A549 treated with RU486 at 1 μM for 4 hours (cell line): ENCODE data around the gene CX3CR1. TPM values are rescaled to one million over a fixed set of nuclear protein-coding genes. Genes with fewer than 3 reads are reported as not detected.

Experiments used
- total RNA-seq: library from RNA; stranded (reverse); fragments of 200-300 nt; extraction: Qiagen RNA extraction; gene quantifications from 5 replicates; pipeline ENCODE4 v1.2.3, GENCODE V29; 2022; ENCODE audit warnings: low read depth

CX3CR1 gene, protein sequence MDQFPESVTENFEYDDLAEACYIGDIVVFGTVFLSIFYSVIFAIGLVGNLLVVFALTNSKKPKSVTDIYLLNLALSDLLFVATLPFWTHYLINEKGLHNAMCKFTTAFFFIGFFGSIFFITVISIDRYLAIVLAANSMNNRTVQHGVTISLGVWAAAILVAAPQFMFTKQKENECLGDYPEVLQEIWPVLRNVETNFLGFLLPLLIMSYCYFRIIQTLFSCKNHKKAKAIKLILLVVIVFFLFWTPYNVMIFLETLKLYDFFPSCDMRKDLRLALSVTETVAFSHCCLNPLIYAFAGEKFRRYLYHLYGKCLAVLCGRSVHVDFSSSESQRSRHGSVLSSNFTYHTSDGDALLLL
- total RNA-seq = not detected in 5 replicates

DNA sequence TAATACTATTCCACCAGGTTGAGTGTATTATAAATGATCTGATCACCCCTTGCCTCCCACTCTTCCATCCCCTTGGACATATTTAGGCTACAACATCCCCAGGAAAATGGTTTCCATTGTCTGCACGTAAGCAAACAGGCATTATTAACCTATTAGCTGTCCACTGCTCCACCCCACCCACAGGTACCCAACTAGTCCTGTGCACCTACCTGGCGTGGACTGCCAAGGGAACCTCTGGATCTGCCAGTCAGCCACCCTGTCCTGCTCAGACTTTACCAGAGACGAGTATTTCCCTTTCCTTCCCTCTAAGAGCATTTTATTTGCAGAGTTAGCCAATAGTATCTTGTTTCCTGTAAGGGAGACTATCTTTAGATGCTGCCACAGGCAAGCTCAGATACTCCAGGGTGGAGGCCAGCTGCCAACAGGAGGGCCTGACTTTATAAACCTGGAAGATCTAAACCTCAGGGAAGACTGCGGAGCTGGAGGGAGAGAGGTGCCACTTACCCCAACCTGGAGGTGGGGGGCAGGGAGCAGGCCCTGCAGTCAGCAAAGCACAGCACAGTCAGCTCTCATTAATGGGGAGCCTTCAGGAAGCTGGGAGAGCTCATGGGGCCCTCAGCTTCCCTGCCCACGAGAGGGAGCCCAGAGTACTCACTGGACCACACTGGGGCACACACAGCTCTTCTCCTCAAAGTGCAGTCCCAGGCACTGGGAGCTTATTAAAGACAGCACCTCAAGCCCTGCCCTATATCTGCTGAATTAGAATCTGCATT, at the start of gene CX3CR1:
CX3CR1 (minus strand) TSS at position 292 of the 773 bp plus-strand sequence. CDS start 13,527 bp downstream, outside the sequence.

DNA sequence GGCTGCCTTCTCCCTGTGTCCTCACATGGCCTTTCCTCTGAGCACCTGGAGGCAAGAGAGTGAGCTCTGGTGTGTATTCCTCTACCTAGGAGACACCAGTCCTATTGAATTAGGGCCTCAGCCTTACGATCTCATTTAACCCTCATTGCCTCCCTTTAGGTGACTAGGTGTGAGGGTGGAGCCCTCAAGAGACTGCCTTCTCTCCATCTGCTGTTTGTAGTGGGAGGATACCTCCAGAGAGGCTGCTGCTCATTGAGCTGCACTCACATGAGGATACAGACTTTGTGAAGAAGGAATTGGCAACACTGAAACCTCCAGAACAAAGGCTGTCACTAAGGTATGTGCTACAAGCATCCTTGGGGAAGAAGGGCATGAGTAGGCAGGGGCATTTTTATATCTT, 49.7 kb upstream of the CX3CR1 start, which contains the start of gene CCR8:
CCR8 (plus strand) TSS at position 217 of the 400 bp plus-strand sequence. CDS start 2,623 bp downstream, outside the sequence.

Other genes starting within 250 kb of the CX3CR1 start
- gene SCN11A, start 228.1 kb downstream of the CX3CR1 start, total RNA-seq = not detected in 5 replicates
- gene WDR48, start 228.0 kb downstream of the CX3CR1 start, total RNA-seq = 14.9 to 24.4 TPM (median 22.4 TPM) in 5 replicates
- 26.0 to 32.6 TPM (median 31.8 TPM) in 5 replicates for gene GORASP1, start 172.4 kb downstream of the CX3CR1 start, total RNA-seq
- gene TTC21A, start 172.4 kb downstream of the CX3CR1 start, total RNA-seq = 1.5 to 2.1 TPM (median 1.6 TPM) in 5 replicates
- gene CSRNP1, start 126.4 kb downstream of the CX3CR1 start, total RNA-seq = 14.1 to 20.8 TPM (median 17.5 TPM) in 5 replicates
- 0.03 to 0.10 TPM (median 0.05 TPM) in 4 of 5 replicates, not detected in the other for gene XIRP1, start 87.4 kb downstream of the CX3CR1 start, total RNA-seq
- not detected in 5 replicates for gene CCR8, start 49.7 kb upstream of the CX3CR1 start, total RNA-seq
- 38.5 to 48.7 TPM (median 41.5 TPM) in 5 replicates for gene SLC25A38, start 103.3 kb upstream of the CX3CR1 start, total RNA-seq
- gene RPSA, start 126.7 kb upstream of the CX3CR1 start, total RNA-seq = 2,482 to 2,852 TPM (median 2,649 TPM) in 5 replicates
- 0.05 to 0.20 TPM in 2 of 5 replicates, not detected in the others for gene MOBP, start 187.6 kb upstream of the CX3CR1 start, total RNA-seq